MM.1S (cell line): ENCODE measurements around the gene TCF15.

Experiments used
- CTCF ChIP-seq: fragments of 300-600 bp; sonication (generic); IDR thresholded peaks from 2 replicates; pipeline ENCODE4 v1.5.1; 2016; ENCODE audit warnings: antibody characterized with exemption, low read length, mixed read lengths
- EZH2 ChIP-seq: fragments of 300-600 bp; sonication (generic); optimal IDR thresholded peaks from 2 replicates; pipeline ENCODE3; 2017; ENCODE audit warnings: low read depth, mild to moderate bottlenecking, antibody characterized with exemption, low read length, mixed read lengths
- EZH2phosphoT487 ChIP-seq: fragments of 300-600 bp; sonication (generic); IDR thresholded peaks from 2 replicates; pipeline ENCODE4 v1.6.1; 2018; ENCODE audit warnings: antibody characterized with exemption, low read length

- no peak for TF ChIP-seq CTCF
- no peak for TF ChIP-seq EZH2
- TF ChIP-seq EZH2phosphoT487: no peak
These were observed 40.8 kb upstream of the TCF15 start for GRCh38 chr20:650954-651353.
